OCI-LY1 (cell line): ENCODE data around the gene AGAP1.

ENCODE experiments used
- H2AFZ ChIP-seq: fragments of 200-600 bp; sonication (generic), shearing (Covaris generic); 2 replicates; pipeline ENCODE4 v1.6.0; 2014; ENCODE audit warnings: antibody characterized with exemption, mild to moderate bottlenecking, low read length
- H3F3A ChIP-seq: fragments of 200-600 bp; sonication (generic), shearing (Covaris generic); 2 replicates; pipeline ENCODE4 v1.6.0; 2014; ENCODE audit warnings: mild to moderate bottlenecking, antibody characterized with exemption, low read length, moderate library complexity; ENCODE audit not compliant: insufficient read depth
- H3K27ac ChIP-seq: fragments of 200-600 bp; sonication (generic); 2 replicates; pipeline ENCODE4 v1.5.1; 2014; ENCODE audit warnings: low read length, mixed run types, mild to moderate bottlenecking, low read depth; ENCODE audit not compliant: poor library complexity, severe bottlenecking
- H3K27me3 ChIP-seq: fragments of 200-600 bp; sonication (generic); 2 replicates; pipeline ENCODE4 v1.6.0; 2014; ENCODE audit warnings: antibody characterized with exemption, mild to moderate bottlenecking, low read length, moderate library complexity; ENCODE audit not compliant: insufficient read depth
- H3K36me3 ChIP-seq: fragments of 200-600 bp; sonication (generic); 2 replicates; pipeline ENCODE4 v1.6.1; 2014; ENCODE audit warnings: mild to moderate bottlenecking, antibody characterized with exemption, low read length, moderate library complexity, mixed read lengths; ENCODE audit not compliant: insufficient read depth
- H3K4me1 ChIP-seq: fragments of 200-600 bp; sonication (generic); 2 replicates; pipeline ENCODE4 v1.5.1; 2014; ENCODE audit warnings: mild to moderate bottlenecking, low read length, moderate library complexity; ENCODE audit not compliant: insufficient read depth, severe bottlenecking
- H3K4me2 ChIP-seq: fragments of 200-600 bp; sonication (generic), shearing (Covaris generic); 2 replicates; pipeline ENCODE4 v1.6.1; 2014; ENCODE audit warnings: low read length
- H3K4me3 ChIP-seq: fragments of 200-600 bp; sonication (generic); 2 replicates; pipeline ENCODE4 v1.5.1; 2014; ENCODE audit warnings: low read length, low read depth, mild to moderate bottlenecking, mixed read lengths; ENCODE audit not compliant: poor library complexity, severe bottlenecking
- H3K79me2 ChIP-seq: fragments of 200-600 bp; shearing (Covaris generic); 2 replicates; pipeline ENCODE4 v1.6.1; 2016; ENCODE audit warnings: mixed run types, low read length, mixed read lengths; ENCODE audit not compliant: insufficient read depth
- H3K9ac ChIP-seq: fragments of 200-600 bp; sonication (generic), shearing (Covaris generic); 2 replicates; pipeline ENCODE4 v1.6.1; 2014; ENCODE audit warnings: mild to moderate bottlenecking, low read length, mixed read lengths
- H3K9me2 ChIP-seq: fragments of 200-600 bp; sonication (generic), shearing (Covaris generic); 2 replicates; pipeline ENCODE4 v1.6.1; 2014; ENCODE audit warnings: low read depth, mild to moderate bottlenecking, low read length, mixed read lengths
- H3K9me3 ChIP-seq: fragments of 200-600 bp; shearing (Covaris generic); 2 replicates; pipeline ENCODE4 v1.6.1; 2014; ENCODE audit warnings: low read length, mixed read lengths
- H4K20me1 ChIP-seq: fragments of 200-600 bp; sonication (generic), shearing (Covaris generic); 2 replicates; pipeline ENCODE4 v1.6.0; 2016; ENCODE audit warnings: mild to moderate bottlenecking, low read length; ENCODE audit not compliant: insufficient read depth
- EZH2 ChIP-seq: fragments of 200-600 bp; sonication (generic), shearing (Covaris generic); IDR thresholded peaks from 2 replicates; pipeline ENCODE4 v1.8.0; 2017; ENCODE audit warnings: borderline replicate concordance, mixed run types, mild to moderate bottlenecking, antibody characterized with exemption, low read length, moderate library complexity, mixed read lengths
- TF ChIP-seq, protein P1 (sequence below): fragments of 200-600 bp; sonication (generic), shearing (Covaris generic); IDR thresholded peaks from 2 replicates; pipeline ENCODE4 v1.5.1; 2017; ENCODE audit warnings: mild to moderate bottlenecking, antibody characterized with exemption, low read length, moderate library complexity, mixed read lengths

Gene AGAP1

DNA sequence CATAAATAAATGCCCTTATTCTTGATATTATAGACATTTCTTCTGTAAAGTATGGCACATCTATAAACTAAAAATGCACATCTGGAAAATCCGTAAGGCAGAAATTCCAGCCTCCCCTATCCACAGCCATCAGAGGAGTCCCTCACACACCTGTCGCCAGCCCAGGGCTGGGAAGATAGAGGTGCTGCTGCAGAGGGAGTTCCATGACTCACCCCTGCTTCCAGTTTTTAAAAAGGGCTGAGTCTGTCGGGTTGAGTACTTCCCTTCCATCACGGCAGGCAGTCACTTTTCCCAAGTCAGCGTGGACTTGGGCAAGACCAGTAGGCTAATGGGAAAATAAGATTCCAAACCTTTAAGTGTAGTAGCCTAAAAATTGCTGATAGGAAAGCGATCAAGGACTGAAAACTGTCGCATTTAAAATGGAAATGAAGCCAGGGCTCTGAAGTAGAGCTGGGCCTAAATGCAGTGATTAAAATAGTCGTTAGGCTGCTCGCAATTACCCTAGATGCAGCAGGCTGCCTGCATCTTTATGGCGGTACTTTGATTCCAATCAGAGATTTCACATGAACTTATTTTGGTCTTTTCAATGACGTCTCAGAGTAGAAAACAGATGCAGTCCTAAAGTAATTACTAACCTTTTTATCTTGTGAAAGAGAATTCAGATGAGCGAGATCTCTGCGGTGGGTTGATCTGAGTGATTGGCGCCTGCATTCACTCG, 280.5 kb downstream of the AGAP1 start:
- H3F3A ChIP-seq = no peaks in the 10 kb centered on the region
- H3K9ac ChIP-seq = no peak overlapping the region
- H2AFZ ChIP-seq = no peak overlapping the region
- no peaks in the 10 kb centered on the region for H4K20me1 ChIP-seq
- no peaks in the 10 kb centered on the region for H3K79me2 ChIP-seq
- H3K27ac ChIP-seq = no peak overlapping the region
- no peaks in the 10 kb centered on the region for H3K4me1 ChIP-seq
- TF ChIP-seq, protein P1, sequence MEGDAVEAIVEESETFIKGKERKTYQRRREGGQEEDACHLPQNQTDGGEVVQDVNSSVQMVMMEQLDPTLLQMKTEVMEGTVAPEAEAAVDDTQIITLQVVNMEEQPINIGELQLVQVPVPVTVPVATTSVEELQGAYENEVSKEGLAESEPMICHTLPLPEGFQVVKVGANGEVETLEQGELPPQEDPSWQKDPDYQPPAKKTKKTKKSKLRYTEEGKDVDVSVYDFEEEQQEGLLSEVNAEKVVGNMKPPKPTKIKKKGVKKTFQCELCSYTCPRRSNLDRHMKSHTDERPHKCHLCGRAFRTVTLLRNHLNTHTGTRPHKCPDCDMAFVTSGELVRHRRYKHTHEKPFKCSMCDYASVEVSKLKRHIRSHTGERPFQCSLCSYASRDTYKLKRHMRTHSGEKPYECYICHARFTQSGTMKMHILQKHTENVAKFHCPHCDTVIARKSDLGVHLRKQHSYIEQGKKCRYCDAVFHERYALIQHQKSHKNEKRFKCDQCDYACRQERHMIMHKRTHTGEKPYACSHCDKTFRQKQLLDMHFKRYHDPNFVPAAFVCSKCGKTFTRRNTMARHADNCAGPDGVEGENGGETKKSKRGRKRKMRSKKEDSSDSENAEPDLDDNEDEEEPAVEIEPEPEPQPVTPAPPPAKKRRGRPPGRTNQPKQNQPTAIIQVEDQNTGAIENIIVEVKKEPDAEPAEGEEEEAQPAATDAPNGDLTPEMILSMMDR = no peak
- no peak for TF ChIP-seq EZH2
- H3K27me3 ChIP-seq = no peaks in the 10 kb centered on the region
- no peaks in the 10 kb centered on the region for H3K9me3 ChIP-seq
- no peaks in the 10 kb centered on the region for H3K36me3 ChIP-seq
- H3K4me3 ChIP-seq = no peak overlapping the region
- no peak overlapping the region for H3K4me2 ChIP-seq
- no peaks in the 10 kb centered on the region for H3K9me2 ChIP-seq

DNA sequence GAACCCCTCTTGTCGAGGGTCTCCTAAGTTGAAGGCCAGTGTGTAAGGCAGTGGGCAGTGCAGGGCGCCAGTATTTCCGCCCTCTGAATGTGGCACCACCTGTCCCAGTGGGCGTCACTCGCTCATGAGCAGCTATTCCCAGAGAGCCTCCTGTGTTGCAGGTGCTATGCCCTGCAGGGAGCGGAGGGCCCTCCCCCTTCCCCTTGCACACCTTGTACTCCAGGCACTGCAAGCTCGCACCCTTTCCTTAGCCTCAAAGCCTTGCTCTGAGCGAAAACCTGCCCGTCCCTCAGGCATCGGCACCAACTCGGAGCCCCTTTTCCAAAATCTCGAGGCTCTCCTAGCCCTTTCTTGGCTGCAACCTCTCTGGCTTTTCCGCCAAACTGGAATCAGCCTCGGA, 282.7 kb downstream of the AGAP1 start:
- Histone ChIP-seq H3K79me2 (no peaks in the 10 kb centered on the region), H3K36me3 (no peaks in the 10 kb centered on the region)

DNA sequence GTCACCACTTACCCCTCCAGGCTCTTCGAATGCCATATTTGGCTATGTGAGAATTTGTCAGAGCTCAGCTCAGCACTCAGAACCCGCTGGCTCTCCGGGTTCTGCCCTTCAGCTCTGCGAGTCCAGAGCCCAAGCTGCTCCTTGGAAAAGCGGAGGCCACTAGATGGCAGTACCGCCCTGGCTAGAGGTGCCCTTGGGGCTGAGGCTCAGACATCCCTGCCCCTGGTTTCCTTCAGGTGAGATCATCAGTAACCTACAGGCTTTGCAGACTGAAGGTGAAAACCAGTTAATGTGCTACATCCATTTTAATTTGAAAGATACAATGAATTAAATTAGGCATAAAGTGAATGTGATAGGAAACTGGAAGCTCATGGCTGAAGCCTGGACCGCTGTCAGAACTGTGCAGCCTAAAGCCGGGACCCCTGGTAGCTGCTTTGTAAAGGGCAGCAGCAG, 285.6 kb downstream of the AGAP1 start:
- H4K20me1 ChIP-seq = no peaks in the 10 kb centered on the region
- H3K9me3 ChIP-seq = no peaks in the 10 kb centered on the region
- H3K4me3 ChIP-seq = no peak overlapping the region
- H3K27me3 ChIP-seq = no peaks in the 10 kb centered on the region
- H3F3A ChIP-seq = no peaks in the 10 kb centered on the region
- no peaks in the 10 kb centered on the region for H3K9me2 ChIP-seq
- TF ChIP-seq, protein P1 = peak; percentile 77
- no peak for TF ChIP-seq EZH2
- H3K36me3 ChIP-seq = no peaks in the 10 kb centered on the region
- no peak overlapping the region for H3K9ac ChIP-seq
- no peak overlapping the region for H3K27ac ChIP-seq
- no peaks in the 10 kb centered on the region for H3K4me1 ChIP-seq
- H3K4me2 ChIP-seq = no peak overlapping the region
- H3K79me2 ChIP-seq = no peaks in the 10 kb centered on the region
- no peak overlapping the region for H2AFZ ChIP-seq

More for the DNA sequence above, 282.7 kb downstream of the AGAP1 start:
- Histone ChIP-seq H3F3A (no peaks in the 10 kb centered on the region), H3K4me1 (no peaks in the 10 kb centered on the region), H3K27ac (no peak overlapping the region), H3K4me3 (no peak overlapping the region), H4K20me1 (no peaks in the 10 kb centered on the region), H3K9me2 (no peaks in the 10 kb centered on the region), H3K9me3 (no peaks in the 10 kb centered on the region), H3K9ac (no peak overlapping the region), H3K27me3 (no peaks in the 10 kb centered on the region), H2AFZ (no peak overlapping the region), H3K4me2 (no peak overlapping the region)
- TF ChIP-seq, protein P1 = no peak
- no peak for TF ChIP-seq EZH2
